ENCODE results near the gene RYK. TPM values are rescaled to one million over a fixed set of nuclear protein-coding genes. Genes with fewer than 3 reads are reported as not detected.

Gene RYK
- total and polyA plus RNA-seq, 2 donors (not counting 1 experiment from before 2014, with no cell fraction given): 60.6 to 112 TPM

DNA sequence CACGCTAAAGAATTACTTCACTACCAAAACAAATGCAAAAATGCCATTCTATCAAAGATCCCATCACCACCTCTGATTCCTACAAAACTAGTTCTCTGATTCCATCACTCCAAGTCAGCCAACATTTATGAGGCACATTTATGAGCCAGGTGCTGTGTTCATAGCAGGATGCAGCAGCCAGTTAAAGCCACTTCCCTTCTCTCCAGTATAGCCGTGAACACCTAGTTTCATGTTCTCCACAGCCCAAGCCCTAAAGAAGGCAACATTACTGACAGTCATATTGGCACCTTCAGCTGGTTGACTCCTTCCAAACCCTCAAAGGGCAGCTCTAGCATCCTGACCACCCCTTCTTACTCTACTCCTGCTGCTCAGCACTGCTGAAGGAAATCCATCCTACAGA is 36.4 kb downstream of the RYK start:
- peaks cover 2% of the 10 kb centered on the region for H3K4me1 ChIP-seq (ENCODE audit: control insufficient read depth, extremely low read depth, insufficient read depth, low read length)
- H2AFZ ChIP-seq (ENCODE audit: low read length): no peak overlapping the region
- no peaks in the 10 kb centered on the region for H4K20me1 ChIP-seq (ENCODE audit: control insufficient read depth, extremely low read depth, insufficient read depth, low read length)
- H3K4me3 ChIP-seq (replicated peaks in 1 of 4; ENCODE audit: control extremely low read depth in 1 of 4, insufficient read depth in 1 of 4, low read depth in 3 of 4, low read length in 4 of 4): no peak overlapping the region
- no peak overlapping the region for H3K9ac ChIP-seq (ENCODE audit: insufficient read depth, low read length)
- no peaks in the 10 kb centered on the region for H3K79me2 ChIP-seq (ENCODE audit: control insufficient read depth, insufficient read depth, low read length)
- no peak overlapping the region for H3K27ac ChIP-seq (ENCODE audit: insufficient read depth, low read length)
- TF ChIP-seq, protein P1, sequence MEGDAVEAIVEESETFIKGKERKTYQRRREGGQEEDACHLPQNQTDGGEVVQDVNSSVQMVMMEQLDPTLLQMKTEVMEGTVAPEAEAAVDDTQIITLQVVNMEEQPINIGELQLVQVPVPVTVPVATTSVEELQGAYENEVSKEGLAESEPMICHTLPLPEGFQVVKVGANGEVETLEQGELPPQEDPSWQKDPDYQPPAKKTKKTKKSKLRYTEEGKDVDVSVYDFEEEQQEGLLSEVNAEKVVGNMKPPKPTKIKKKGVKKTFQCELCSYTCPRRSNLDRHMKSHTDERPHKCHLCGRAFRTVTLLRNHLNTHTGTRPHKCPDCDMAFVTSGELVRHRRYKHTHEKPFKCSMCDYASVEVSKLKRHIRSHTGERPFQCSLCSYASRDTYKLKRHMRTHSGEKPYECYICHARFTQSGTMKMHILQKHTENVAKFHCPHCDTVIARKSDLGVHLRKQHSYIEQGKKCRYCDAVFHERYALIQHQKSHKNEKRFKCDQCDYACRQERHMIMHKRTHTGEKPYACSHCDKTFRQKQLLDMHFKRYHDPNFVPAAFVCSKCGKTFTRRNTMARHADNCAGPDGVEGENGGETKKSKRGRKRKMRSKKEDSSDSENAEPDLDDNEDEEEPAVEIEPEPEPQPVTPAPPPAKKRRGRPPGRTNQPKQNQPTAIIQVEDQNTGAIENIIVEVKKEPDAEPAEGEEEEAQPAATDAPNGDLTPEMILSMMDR (conservative IDR thresholded peaks at IDR 0.05 in 1 of 2, IDR thresholded peaks at IDR 0.05 in 1 of 2; ENCODE audit: low read depth in 1 of 2, low read length in 2 of 2): no peak
- no peak overlapping the region for H3K4me2 ChIP-seq (ENCODE audit: extremely low read depth, insufficient read depth, low read length)
- DNase-seq (ENCODE audit: low read depth in 2 of 2): no peak
- peaks cover 4% of the 10 kb centered on the region for H3K36me3 ChIP-seq (ENCODE audit: control insufficient read depth, insufficient read depth, low read length)
- no peaks in the 10 kb centered on the region for H3K27me3 ChIP-seq (ENCODE audit: control insufficient read depth, insufficient read depth, low read length)
- H3K9me3 ChIP-seq (ENCODE audit: control insufficient read depth, insufficient read depth, low read depth, low read length): no peaks in the 10 kb centered on the region

DNA sequence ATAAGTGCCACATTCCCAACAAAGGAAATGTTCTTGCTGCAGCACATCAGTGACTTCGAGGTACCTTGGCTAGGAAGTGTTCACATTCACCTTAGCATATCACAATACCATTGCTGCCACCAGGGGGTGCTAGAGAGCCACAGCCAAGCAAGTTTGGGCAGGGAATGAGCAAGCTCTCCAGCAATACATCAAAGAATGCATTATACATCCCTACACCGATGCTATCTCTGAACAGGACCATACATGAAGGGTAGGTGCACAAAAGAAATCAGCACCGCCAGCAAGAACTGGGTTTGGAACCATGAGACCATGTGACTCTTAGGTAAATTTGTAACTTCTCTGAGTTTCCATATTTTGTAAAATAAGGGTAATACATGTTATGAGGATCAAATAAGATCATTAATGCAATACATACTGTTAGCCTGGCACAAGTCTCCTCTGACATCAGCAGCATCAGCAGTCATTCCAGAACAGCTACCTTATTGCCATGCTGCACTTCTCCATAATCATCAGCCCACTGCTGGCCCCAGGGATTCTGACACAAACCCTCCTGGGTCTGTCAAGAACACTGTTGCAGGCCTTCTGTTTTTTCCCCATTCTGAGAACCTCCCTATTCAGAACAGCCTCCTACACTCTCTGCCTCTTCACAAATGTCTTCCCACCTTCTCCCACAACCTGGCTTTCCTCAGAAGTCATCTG is 37.5 kb downstream of the RYK start:
- Histone ChIP-seq H3K4me3 (replicated peaks in 1 of 4; ENCODE audit: control extremely low read depth in 1 of 4, insufficient read depth in 1 of 4, low read depth in 3 of 4, low read length in 4 of 4) (no peak overlapping the region), H3K27ac (ENCODE audit: insufficient read depth, low read length) (no peak overlapping the region), H3K4me2 (ENCODE audit: extremely low read depth, insufficient read depth, low read length) (no peak overlapping the region), H3K4me1 (ENCODE audit: control insufficient read depth, extremely low read depth, insufficient read depth, low read length) (peaks cover 2% of the 10 kb centered on the region), H3K36me3 (ENCODE audit: control insufficient read depth, insufficient read depth, low read length) (peaks cover 4% of the 10 kb centered on the region), H4K20me1 (ENCODE audit: control insufficient read depth, extremely low read depth, insufficient read depth, low read length) (no peaks in the 10 kb centered on the region), H3K9me3 (ENCODE audit: control insufficient read depth, insufficient read depth, low read depth, low read length) (no peaks in the 10 kb centered on the region), H3K79me2 (ENCODE audit: control insufficient read depth, insufficient read depth, low read length) (no peaks in the 10 kb centered on the region), H3K9ac (ENCODE audit: insufficient read depth, low read length) (no peak overlapping the region), H3K27me3 (ENCODE audit: control insufficient read depth, insufficient read depth, low read length) (no peaks in the 10 kb centered on the region), H2AFZ (ENCODE audit: low read length) (no peak overlapping the region)
- no peak for TF ChIP-seq EZH2 (IDR thresholded peaks at IDR 0.05; ENCODE audit: low read length, missing control alignments)
- TF ChIP-seq, protein P1 (conservative IDR thresholded peaks at IDR 0.05 in 1 of 2, IDR thresholded peaks at IDR 0.05 in 1 of 2; ENCODE audit: low read depth in 1 of 2, low read length in 2 of 2): peak; percentile 99
- DNase-seq (ENCODE audit: low read depth in 2 of 2): peak; percentile 55 to 78

DNA sequence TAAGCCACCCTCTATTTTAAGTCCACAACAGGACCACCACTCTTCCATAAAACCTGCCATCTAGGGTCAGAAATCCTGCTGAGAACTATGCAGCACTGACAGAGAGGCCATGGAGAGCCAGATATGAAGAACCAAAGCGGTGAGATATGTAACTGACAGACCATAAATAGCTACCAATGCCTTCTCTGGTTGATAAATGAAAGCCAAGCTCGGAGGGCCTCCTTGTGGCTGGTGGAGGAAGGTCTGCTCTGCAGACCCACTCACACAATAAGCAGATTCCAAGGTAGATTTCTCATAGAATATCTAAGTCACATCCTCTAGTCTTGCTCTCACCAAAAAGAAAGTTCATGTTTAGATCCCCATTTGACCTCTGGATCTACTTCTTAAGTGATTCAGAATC is 38.9 kb downstream of the RYK start:
- H3K4me3 ChIP-seq (replicated peaks in 1 of 4; ENCODE audit: control extremely low read depth in 1 of 4, insufficient read depth in 1 of 4, low read depth in 3 of 4, low read length in 4 of 4): no peak overlapping the region
- H3K27me3 ChIP-seq (ENCODE audit: control insufficient read depth, insufficient read depth, low read length): no peaks in the 10 kb centered on the region
- H3K9me3 ChIP-seq (ENCODE audit: control insufficient read depth, insufficient read depth, low read depth, low read length): no peaks in the 10 kb centered on the region
- TF ChIP-seq EZH2 (IDR thresholded peaks at IDR 0.05; ENCODE audit: low read length, missing control alignments): no peak
- TF ChIP-seq, protein P1 (conservative IDR thresholded peaks at IDR 0.05 in 1 of 2, IDR thresholded peaks at IDR 0.05 in 1 of 2; ENCODE audit: low read depth in 1 of 2, low read length in 2 of 2): peak; percentile 60 to 86
- no peak overlapping the region for H2AFZ ChIP-seq (ENCODE audit: low read length)
- no peaks in the 10 kb centered on the region for H4K20me1 ChIP-seq (ENCODE audit: control insufficient read depth, extremely low read depth, insufficient read depth, low read length)
- H3K27ac ChIP-seq (ENCODE audit: insufficient read depth, low read length): no peak overlapping the region
- no peak overlapping the region for H3K4me2 ChIP-seq (ENCODE audit: extremely low read depth, insufficient read depth, low read length)
- DNase-seq (ENCODE audit: low read depth in 2 of 2): peak; percentile 56 to 75
- peaks cover 2% of the 10 kb centered on the region for H3K4me1 ChIP-seq (ENCODE audit: control insufficient read depth, extremely low read depth, insufficient read depth, low read length)
- peaks cover 4% of the 10 kb centered on the region for H3K36me3 ChIP-seq (ENCODE audit: control insufficient read depth, insufficient read depth, low read length)
- no peaks in the 10 kb centered on the region for H3K79me2 ChIP-seq (ENCODE audit: control insufficient read depth, insufficient read depth, low read length)
- H3K9ac ChIP-seq (ENCODE audit: insufficient read depth, low read length): no peak overlapping the region
